B cell (primary cell): ENCODE results near the gene RBM6. TPM values are rescaled to one million over a fixed set of nuclear protein-coding genes. Genes with fewer than 3 reads are reported as not detected.

Experiments
- ATAC-seq: fragments of 200-7000 bp; cut with Tn5 transposase; one replicate; pipeline ENCODE4 v1.10.0; 2021; ENCODE audit warnings: low read depth, mild to moderate bottlenecking, moderate number of reproducible peaks, moderate library complexity
- CTCF ChIA-PET: fragments of 350-600 bp; sonication (Branson Sonifier 250); formaldehyde crosslinking; loops from one replicate; lab custom pipeline; 2021; ENCODE audit warnings: antibody characterized with exemption, inconsistent platforms; lab: Charles Lee
- POLR2A ChIA-PET: fragments of 350-600 bp; sonication (Branson Sonifier 250); formaldehyde crosslinking; loops from one replicate; lab custom pipeline; 2021; ENCODE audit warnings: antibody characterized with exemption; lab: Charles Lee
- DNase-seq: peaks from one replicate; pipeline ENCODE4 v3.0.0; 2013
- H2AFZ ChIP-seq: 2 replicates; pipeline ENCODE4 v1.6.1; 2012; ENCODE audit warnings: mild to moderate bottlenecking, low read depth, low read length; ENCODE audit not compliant: insufficient read depth, poor library complexity, severe bottlenecking
- H3K27ac ChIP-seq, 2 donors: 1 replicate in 1 of 2; 2 replicates in 1 of 2; pipeline ENCODE4 v1.5.1; 2012 to 2013; ENCODE audit warnings: low read length in 2 of 2, mild to moderate bottlenecking in 2 of 2, moderate library complexity in 1 of 2
- H3K27me3 ChIP-seq, 4 experiments: fragments of 200-600 bp in 1 of 4; sonication (generic) in 1 of 4; replicated peaks in 1 of 4; 1 replicate in 2 of 4; 2 replicates in 2 of 4; pipeline versions ENCODE4 v1.6.1 to v1.7.0; 2013 to 2016; ENCODE audit warnings: low read length in 3 of 4, mild to moderate bottlenecking in 2 of 4, mixed read lengths in 1 of 4, moderate library complexity in 1 of 4; ENCODE audit not compliant: insufficient read depth in 4 of 4, control insufficient read depth in 3 of 4; ENCODE audit errors: control extremely low read depth in 1 of 4
- H3K36me3 ChIP-seq, 2 experiments: replicated peaks in 1 of 2; 1 replicate in 1 of 2; 2 replicates in 1 of 2; pipeline versions ENCODE4 v1.6.1 to v1.7.1; 2013; ENCODE audit warnings: low read length in 1 of 2; ENCODE audit not compliant: insufficient read depth in 2 of 2, control insufficient read depth in 1 of 2; ENCODE audit errors: control extremely low read depth in 1 of 2, extremely low read depth in 1 of 2
- H3K4me1 ChIP-seq, 2 donors: fragments of 200-600 bp in 1 of 2; sonication (generic) in 1 of 2; 1 replicate in 1 of 2; 2 replicates in 1 of 2; pipeline versions ENCODE4 v1.5.1 to v1.6.1; 2013 to 2017; ENCODE audit warnings: low read length in 2 of 2; ENCODE audit not compliant: control insufficient read depth in 2 of 2, insufficient read depth in 2 of 2
- H3K4me2 ChIP-seq: replicated peaks from 2 replicates; pipeline ENCODE3; 2012; ENCODE audit warnings: mild to moderate bottlenecking, low read depth, low read length; ENCODE audit not compliant: poor library complexity, severe bottlenecking
- H3K4me3 ChIP-seq, 5 experiments: fragments of 200-600 bp in 1 of 5; sonication (generic) in 1 of 5; 1 replicate in 3 of 5; 2 replicates in 2 of 5; pipeline versions ENCODE4 v1.5.1 to v1.7.0; 2011 to 2016; ENCODE audit warnings: low read length in 4 of 5, mild to moderate bottlenecking in 4 of 5, low read depth in 2 of 5, control low read depth in 1 of 5, moderate library complexity in 1 of 5; ENCODE audit not compliant: insufficient read depth in 1 of 5; ENCODE audit errors: control extremely low read depth in 1 of 5, extremely low read depth in 1 of 5
- H3K79me2 ChIP-seq: fragments of 200-600 bp; sonication (generic); one replicate; pipeline ENCODE4 v1.6.0; 2016; ENCODE audit warnings: low read length; ENCODE audit not compliant: control insufficient read depth, insufficient read depth
- H3K9ac ChIP-seq: fragments of 200-600 bp; sonication (generic); 2 replicates; pipeline ENCODE4 v1.6.1; 2017; ENCODE audit warnings: mild to moderate bottlenecking, low read length, moderate library complexity
- H3K9me3 ChIP-seq, 3 donors: one replicate each; pipeline versions ENCODE4 v1.6.1 to v1.7.1; 2013; ENCODE audit warnings: low read length in 2 of 3; ENCODE audit not compliant: control insufficient read depth in 2 of 3, insufficient read depth in 1 of 3; ENCODE audit errors: control extremely low read depth in 1 of 3
- H4K20me1 ChIP-seq: 2 replicates; pipeline ENCODE4 v1.6.0; 2012; ENCODE audit warnings: mild to moderate bottlenecking, low read length; ENCODE audit not compliant: insufficient read depth, control insufficient read depth, poor library complexity, severe bottlenecking
- H3K27ac Mint-ChIP-seq: one replicate; pipeline ENCODE4 v1.8.0; 2021; ENCODE audit warnings: mixed read lengths
- H3K27me3 Mint-ChIP-seq: one replicate; pipeline ENCODE4 v1.8.0; 2021; ENCODE audit warnings: mixed read lengths
- H3K4me1 Mint-ChIP-seq: one replicate; pipeline ENCODE4 v1.8.0; 2021; ENCODE audit warnings: mixed read lengths
- H3K4me3 Mint-ChIP-seq: one replicate; pipeline ENCODE4 v1.8.0; 2021; ENCODE audit warnings: mixed read lengths
- H3K9me3 Mint-ChIP-seq: one replicate; pipeline ENCODE4 v1.8.0; 2022; ENCODE audit warnings: mixed read lengths; ENCODE audit not compliant: insufficient read depth
- EZH2 ChIP-seq: IDR thresholded peaks from 2 replicates; pipeline ENCODE4 v1.6.1; 2012; ENCODE audit warnings: borderline replicate concordance, low read depth, mild to moderate bottlenecking, moderate library complexity, low read length; ENCODE audit not compliant: insufficient read depth, poor library complexity, severe bottlenecking
- WGBS: methylation state at CpG from one replicate; pipeline ENCODE4 v1.1.5; 2013; ENCODE audit warnings: missing lambda C conversion rate; ENCODE audit not compliant: insufficient coverage; 5-methylcytosine and 5-hydroxymethylcytosine counted together
- intact Hi-C: fragments of 100-400 bp; cut with micrococcal nuclease; formaldehyde crosslinking; loops from one replicate; pipeline ENCODE4 v1.10.0; 2022
- polyA plus RNA-seq: library from polyadenylated mRNA; depleted of rRNA; stranded (reverse); fragments of >200 nt; gene quantifications from 2 replicates; pipeline ENCODE4 v1.2.3, GENCODE V29; 2012
- total RNA-seq, 2 donors: library from RNA; stranded (reverse); fragments of 120-200 nt in 1 of 2; gene quantifications; 1 replicate in 1 of 2; 2 replicates in 1 of 2; pipeline versions ENCODE4 v1.2.3 to v1.2.4, GENCODE V29; 2013 to 2022
- TF ChIP-seq, protein P1 (sequence below): fragments of 200-600 bp; IDR thresholded peaks from one replicate; pipeline ENCODE4 v1.8.0; 2022; ENCODE audit warnings: antibody characterized with exemption, mild to moderate bottlenecking

Gene RBM6
- total and polyA plus RNA-seq, 2 donors (not counting 1 experiment from before 2014, with no cell fraction given): 223 to 285 TPM

DNA sequence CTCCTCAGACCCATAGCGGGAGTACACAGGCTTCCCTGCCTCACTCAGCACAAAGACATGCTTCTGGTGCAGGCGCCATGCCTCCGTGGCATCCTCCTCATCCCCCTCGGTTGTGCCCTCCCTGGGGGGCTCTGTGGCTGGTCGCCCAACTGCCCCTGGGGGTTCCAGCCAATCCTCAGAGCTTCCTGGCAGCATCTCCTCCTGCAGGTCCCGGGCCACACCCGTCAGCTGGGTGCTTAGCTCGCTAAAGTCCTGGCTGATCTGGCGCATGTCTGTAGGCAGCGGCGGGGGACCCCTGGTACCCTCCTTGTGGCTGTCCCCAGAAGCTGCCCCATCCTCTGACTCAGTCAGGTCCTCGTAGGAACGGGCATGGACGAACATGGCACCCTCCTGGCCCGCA is 28.3 kb upstream of the RBM6 start:
- Histone ChIP-seq H3K79me2 (no peaks in the 10 kb centered on the region), H3K4me1 (peaks cover 1 to 2% of the 10 kb centered on the region in 2 donors), H3K36me3 (peaks cover 0 to 6% of the 10 kb centered on the region in 2 experiments), H4K20me1 (no peaks in the 10 kb centered on the region), H3K9ac (no peak overlapping the region), H2AFZ (no peak overlapping the region), H3K27ac (no peak overlapping the region), H3K27me3 (no peaks in the 10 kb centered on the region), H3K4me2 (no peak overlapping the region), H3K9me3 (no peaks in the 10 kb centered on the region), H3K4me3 (no peak overlapping the region)
- Mint-ChIP-seq H3K4me1 (peaks cover 4% of the 10 kb centered on the region), H3K4me3 (no peak overlapping the region), H3K27me3 (no peaks in the 10 kb centered on the region), H3K27ac (no peak overlapping the region), H3K9me3 (no peaks in the 10 kb centered on the region)
- WGBS: 91% methylated on average over 15 of the region's 15 CpGs
- no peak for ATAC-seq
- DNase-seq: no peak
- ChIA-PET CTCF (no interaction called here), POLR2A (no interaction called here)
- no peak for TF ChIP-seq EZH2
- TF ChIP-seq, protein P1, sequence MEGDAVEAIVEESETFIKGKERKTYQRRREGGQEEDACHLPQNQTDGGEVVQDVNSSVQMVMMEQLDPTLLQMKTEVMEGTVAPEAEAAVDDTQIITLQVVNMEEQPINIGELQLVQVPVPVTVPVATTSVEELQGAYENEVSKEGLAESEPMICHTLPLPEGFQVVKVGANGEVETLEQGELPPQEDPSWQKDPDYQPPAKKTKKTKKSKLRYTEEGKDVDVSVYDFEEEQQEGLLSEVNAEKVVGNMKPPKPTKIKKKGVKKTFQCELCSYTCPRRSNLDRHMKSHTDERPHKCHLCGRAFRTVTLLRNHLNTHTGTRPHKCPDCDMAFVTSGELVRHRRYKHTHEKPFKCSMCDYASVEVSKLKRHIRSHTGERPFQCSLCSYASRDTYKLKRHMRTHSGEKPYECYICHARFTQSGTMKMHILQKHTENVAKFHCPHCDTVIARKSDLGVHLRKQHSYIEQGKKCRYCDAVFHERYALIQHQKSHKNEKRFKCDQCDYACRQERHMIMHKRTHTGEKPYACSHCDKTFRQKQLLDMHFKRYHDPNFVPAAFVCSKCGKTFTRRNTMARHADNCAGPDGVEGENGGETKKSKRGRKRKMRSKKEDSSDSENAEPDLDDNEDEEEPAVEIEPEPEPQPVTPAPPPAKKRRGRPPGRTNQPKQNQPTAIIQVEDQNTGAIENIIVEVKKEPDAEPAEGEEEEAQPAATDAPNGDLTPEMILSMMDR: no peak
- intact Hi-C loops: no loop called here

- 92% methylated on average over 4 of the region's 4 CpGs for WGBS
- H3K36me3 ChIP-seq: peaks cover 0 to 6% of the 10 kb centered on the region in 2 experiments
- no peak overlapping the region for H3K27ac ChIP-seq
- no peak overlapping the region for H3K9ac ChIP-seq
- H2AFZ ChIP-seq: no peak overlapping the region
- H3K79me2 ChIP-seq: no peaks in the 10 kb centered on the region
- Mint-ChIP-seq H3K9me3 (no peaks in the 10 kb centered on the region), H3K4me3 (no peak overlapping the region), H3K27me3 (no peaks in the 10 kb centered on the region), H3K27ac (no peak overlapping the region), H3K4me1 (no peaks in the 10 kb centered on the region)
- no peaks in the 10 kb centered on the region for H3K4me1 ChIP-seq
- no peaks in the 10 kb centered on the region for H3K27me3 ChIP-seq
- TF ChIP-seq EZH2: no peak
- TF ChIP-seq, protein P1: no peak
- ATAC-seq (no peak), DNase-seq (no peak)
- H3K4me2 ChIP-seq: no peak overlapping the region
- intact Hi-C loops: no loop called here
- no peaks in the 10 kb centered on the region for H3K9me3 ChIP-seq
- H3K4me3 ChIP-seq: no peak overlapping the region
- no peaks in the 10 kb centered on the region for H4K20me1 ChIP-seq
- ChIA-PET POLR2A (no interaction called here), CTCF (no interaction called here)
Measured at GRCh38 chr3:49912881-49913281, 27.1 kb upstream of the RBM6 start.
